Tibial nerve (tissue), 4 donors: ENCODE measurements around the gene ATXN10. TPM values are rescaled to one million over a fixed set of nuclear protein-coding genes. Genes with fewer than 3 reads are reported as not detected.

Experiments used
- DNase-seq, 2 donors: peaks; one replicate each; pipeline ENCODE4 v3.0.0-alpha.2; 2019; ENCODE audit warnings: low spot score in 2 of 2
- H3K27ac ChIP-seq, 4 donors: fragments of 200-600 bp; sonication (generic) in 3 of 4; one replicate each; pipeline ENCODE4 v1.5.1; 2017 to 2019; ENCODE audit warnings: mild to moderate bottlenecking in 1 of 4
- H3K27me3 ChIP-seq, 2 donors: fragments of 200-600 bp; sonication (generic) in 1 of 2; one replicate each; pipeline versions ENCODE4 v1.5.1 to v1.6.0; 2017 to 2019
- H3K36me3 ChIP-seq, 3 donors: fragments of 200-600 bp; sonication (generic); one replicate each; pipeline ENCODE4 v1.5.1; 2018 to 2019
- H3K4me1 ChIP-seq, 4 donors: fragments of 200-600 bp; sonication (generic) in 3 of 4; one replicate each; pipeline ENCODE4 v1.5.1; 2017 to 2019
- H3K4me3 ChIP-seq, 4 donors: fragments of 200-600 bp; sonication (generic) in 3 of 4; one replicate each; pipeline ENCODE4 v1.5.1; 2017 to 2019; ENCODE audit warnings: mild to moderate bottlenecking in 1 of 4, moderate library complexity in 1 of 4
- H3K9me3 ChIP-seq, 4 donors: fragments of 200-600 bp; sonication (generic) in 3 of 4; one replicate each; pipeline ENCODE4 v1.5.1; 2017 to 2019
- EP300 ChIP-seq, 2 donors: sonication (generic); formaldehyde crosslinking; IDR thresholded peaks; one replicate each; pipeline ENCODE4 v1.6.1; 2017; ENCODE audit warnings: antibody characterized with exemption in 2 of 2, mild to moderate bottlenecking in 1 of 2
- POLR2A ChIP-seq, 2 donors: fragments of 450-650 bp; IDR thresholded peaks; one replicate each; pipeline ENCODE4 v1.6.1; 2017; ENCODE audit warnings: antibody characterized with exemption in 2 of 2, mild to moderate bottlenecking in 2 of 2, moderate library complexity in 2 of 2
- WGBS, 2 donors: methylation state at CpG; one replicate each; pipeline ENCODE4 v1.1.5; 2018; 5-methylcytosine and 5-hydroxymethylcytosine counted together
- total RNA-seq, 4 donors: library from RNA; depleted of rRNA; stranded (reverse); fragments of >200 nt; gene quantifications; one replicate each; pipeline ENCODE4 v1.1.0, GENCODE V29; 2016
- TF ChIP-seq, protein P1 (sequence below), 5 experiments: fragments of 200-600 bp in 3 of 5; fragments of 450-650 bp in 2 of 5; sonication (generic) in 3 of 5; IDR thresholded peaks; one replicate each; pipeline ENCODE4 v1.5.1; 2016 to 2019; ENCODE audit warnings: antibody characterized with exemption in 5 of 5, mild to moderate bottlenecking in 3 of 5, moderate library complexity in 2 of 5

Gene ATXN10
- total RNA-seq, 4 donors from 2014 or later: 163 to 197 (median 178) TPM

GRCh38 chr22:45865561-45866125 is 194.0 kb downstream of the ATXN10 start:
- 95 to 97% methylated on average over 19 to 22 of the region's 24 CpGs for WGBS, 2 donors
- Histone ChIP-seq H3K9me3 (peaks cover 0 to 22% (median 0%) of the 10 kb centered on the region in 4 donors), H3K36me3 (peaks cover 0 to 7% (median 0%) of the 10 kb centered on the region in 3 donors), H3K27me3 (peaks cover 0 to 45% of the 10 kb centered on the region in 2 donors), H3K4me3 (no peak overlapping the region), H3K4me1 (peaks cover 0 to 36% (median 14%) of the 10 kb centered on the region in 4 donors), H3K27ac (no peak overlapping the region)
- DNase-seq: no peak
- TF ChIP-seq, protein P1, sequence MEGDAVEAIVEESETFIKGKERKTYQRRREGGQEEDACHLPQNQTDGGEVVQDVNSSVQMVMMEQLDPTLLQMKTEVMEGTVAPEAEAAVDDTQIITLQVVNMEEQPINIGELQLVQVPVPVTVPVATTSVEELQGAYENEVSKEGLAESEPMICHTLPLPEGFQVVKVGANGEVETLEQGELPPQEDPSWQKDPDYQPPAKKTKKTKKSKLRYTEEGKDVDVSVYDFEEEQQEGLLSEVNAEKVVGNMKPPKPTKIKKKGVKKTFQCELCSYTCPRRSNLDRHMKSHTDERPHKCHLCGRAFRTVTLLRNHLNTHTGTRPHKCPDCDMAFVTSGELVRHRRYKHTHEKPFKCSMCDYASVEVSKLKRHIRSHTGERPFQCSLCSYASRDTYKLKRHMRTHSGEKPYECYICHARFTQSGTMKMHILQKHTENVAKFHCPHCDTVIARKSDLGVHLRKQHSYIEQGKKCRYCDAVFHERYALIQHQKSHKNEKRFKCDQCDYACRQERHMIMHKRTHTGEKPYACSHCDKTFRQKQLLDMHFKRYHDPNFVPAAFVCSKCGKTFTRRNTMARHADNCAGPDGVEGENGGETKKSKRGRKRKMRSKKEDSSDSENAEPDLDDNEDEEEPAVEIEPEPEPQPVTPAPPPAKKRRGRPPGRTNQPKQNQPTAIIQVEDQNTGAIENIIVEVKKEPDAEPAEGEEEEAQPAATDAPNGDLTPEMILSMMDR (IDR thresholded peaks at IDR 0.05): no peak
- TF ChIP-seq POLR2A (IDR thresholded peaks at IDR 0.05) (no peak), EP300 (IDR thresholded peaks at IDR 0.05) (no peak)

- WGBS, 2 donors: 47 to 50% methylated on average over 35 to 37 of the region's 37 CpGs
- TF ChIP-seq EP300 (IDR thresholded peaks at IDR 0.05) (no peak), POLR2A (IDR thresholded peaks at IDR 0.05) (no peak)
- TF ChIP-seq, protein P1 (IDR thresholded peaks at IDR 0.05): no peak
Observed at GRCh38 chr22:45866126-45866645, 194.6 kb downstream of the ATXN10 start.

DNA sequence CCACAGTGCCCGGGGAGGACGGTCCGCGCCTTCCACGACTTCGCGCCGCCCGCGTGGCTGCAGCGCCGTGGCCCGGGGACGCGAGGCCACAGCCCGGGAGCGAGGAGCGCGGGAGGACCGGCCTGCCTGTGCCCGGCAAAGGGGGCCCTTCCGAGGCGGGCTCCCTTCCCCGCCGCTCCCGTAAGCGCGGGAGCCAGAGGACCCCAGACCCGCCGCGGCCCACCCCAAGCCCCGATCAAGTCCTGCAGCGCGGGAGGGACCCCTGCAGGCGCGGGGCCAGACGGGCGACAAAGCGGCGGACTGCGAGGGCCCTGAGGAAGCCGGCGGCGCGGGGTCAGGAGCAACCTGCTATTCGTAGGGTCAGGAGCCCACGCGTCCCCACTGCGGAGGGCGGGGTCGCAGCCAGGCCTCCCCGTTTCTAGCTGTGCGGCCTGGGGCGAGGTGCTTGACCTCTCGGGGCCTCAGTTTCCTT is 195.0 kb downstream of the ATXN10 start:
- peak overlapping the region in 1 of 4 donors; percentile 39 for H3K4me3 ChIP-seq
- no peak overlapping the region for H3K27ac ChIP-seq
- no peak for TF ChIP-seq EP300 (IDR thresholded peaks at IDR 0.05)
- no peak for TF ChIP-seq POLR2A (IDR thresholded peaks at IDR 0.05)
- TF ChIP-seq, protein P1 (IDR thresholded peaks at IDR 0.05): no peak
- H3K27me3 ChIP-seq: peaks cover 0 to 45% of the 10 kb centered on the region in 2 donors
- peaks cover 0 to 15% (median 0%) of the 10 kb centered on the region in 4 donors for H3K9me3 ChIP-seq
- DNase-seq: no peak
- WGBS, 2 donors: 0 to 11% methylated on average over 2 to 47 of the region's 55 CpGs
- H3K4me1 ChIP-seq: peaks cover 0 to 36% (median 14%) of the 10 kb centered on the region in 4 donors
- peaks cover 0 to under 1% (median 0%) of the 10 kb centered on the region in 3 donors for H3K36me3 ChIP-seq

More at GRCh38 chr22:45866126-45866645, 194.6 kb downstream of the ATXN10 start:
- Histone ChIP-seq H3K27ac (no peak overlapping the region), H3K9me3 (peaks cover 0 to 20% (median 0%) of the 10 kb centered on the region in 4 donors), H3K36me3 (peaks cover 0 to 6% (median 0%) of the 10 kb centered on the region in 3 donors), H3K4me3 (peak overlapping the region in 1 of 4 donors; percentile 39), H3K27me3 (peaks cover 0 to 45% of the 10 kb centered on the region in 2 donors), H3K4me1 (peaks cover 0 to 36% (median 14%) of the 10 kb centered on the region in 4 donors)
- DNase-seq: no peak

DNA sequence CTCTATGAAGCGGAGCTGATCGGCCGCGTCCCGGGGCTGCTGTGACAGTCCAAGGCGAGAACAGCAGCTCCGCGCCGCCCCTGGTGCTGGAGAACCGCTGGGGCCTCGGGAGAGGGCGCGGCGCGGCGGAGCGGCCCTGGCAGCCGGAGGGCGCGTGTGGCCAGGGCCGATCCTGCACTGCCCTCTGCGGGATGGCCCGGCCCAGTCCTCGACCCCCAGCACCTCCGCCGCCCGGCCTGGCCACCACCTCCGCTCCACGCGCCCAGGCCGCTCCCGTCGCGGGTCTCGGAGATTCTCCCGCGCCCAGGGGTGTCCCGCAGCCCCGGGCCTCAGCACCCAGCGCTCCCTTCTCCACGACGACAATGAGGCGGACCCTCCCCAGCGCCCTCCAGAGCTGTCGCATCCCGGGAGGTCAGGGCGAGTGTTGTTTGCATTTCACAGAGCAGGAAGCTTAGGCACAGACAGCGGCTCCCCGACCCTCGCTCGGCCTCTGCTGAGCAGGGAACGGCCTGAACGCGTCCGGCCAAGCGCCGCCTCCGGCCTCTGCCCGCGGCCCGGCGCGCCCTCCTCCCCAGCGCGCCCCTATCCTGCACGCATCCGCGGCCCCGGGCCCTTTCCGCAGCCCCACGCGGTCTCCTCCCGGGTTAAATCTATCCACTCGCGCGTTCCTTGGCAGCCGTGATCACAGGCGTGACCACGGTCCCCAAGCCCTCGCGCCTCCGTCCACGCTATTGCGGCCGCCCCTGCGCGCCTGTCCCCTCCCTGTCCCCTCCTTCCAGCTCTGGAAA is 195.7 kb downstream of the ATXN10 start:
- TF ChIP-seq, protein P1 (IDR thresholded peaks at IDR 0.05): peak in 3 of 5 experiments; percentile 14 to 56 (median 19)
- TF ChIP-seq EP300 (IDR thresholded peaks at IDR 0.05): no peak
- Histone ChIP-seq H3K4me3 (peak overlapping the region in 1 of 4 donors; percentile 39), H3K4me1 (peaks cover 0 to 36% (median 14%) of the 10 kb centered on the region in 4 donors), H3K36me3 (no peaks in the 10 kb centered on the region), H3K27ac (no peak overlapping the region), H3K9me3 (peaks cover 0 to 14% (median under 1%) of the 10 kb centered on the region in 4 donors), H3K27me3 (peaks cover 0 to 45% of the 10 kb centered on the region in 2 donors)
- 4 to 7% methylated on average over 15 to 70 of the region's 87 CpGs for WGBS, 2 donors
- no peak for DNase-seq
